ENCODE measurements around the gene BCR.

DNA sequence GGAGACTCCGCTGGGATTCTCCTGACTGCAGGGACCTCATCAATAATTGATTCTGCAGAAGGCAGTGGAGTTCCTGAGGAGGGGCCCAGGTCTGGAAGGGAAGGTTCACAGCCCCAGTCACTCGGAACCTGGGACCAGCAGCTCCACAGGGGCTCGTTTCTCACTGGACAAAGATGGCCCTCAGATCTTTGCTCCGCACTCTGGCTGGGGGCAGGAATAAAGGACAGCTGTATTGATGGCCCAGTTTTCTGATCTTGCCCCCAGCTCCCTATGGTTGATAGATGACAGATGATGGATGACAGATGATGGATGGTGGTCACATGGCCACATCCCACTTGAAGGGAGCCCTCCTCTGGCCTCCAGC is 11.3 kb upstream of the BCR start:
- TF ChIP-seq, protein P1, sequence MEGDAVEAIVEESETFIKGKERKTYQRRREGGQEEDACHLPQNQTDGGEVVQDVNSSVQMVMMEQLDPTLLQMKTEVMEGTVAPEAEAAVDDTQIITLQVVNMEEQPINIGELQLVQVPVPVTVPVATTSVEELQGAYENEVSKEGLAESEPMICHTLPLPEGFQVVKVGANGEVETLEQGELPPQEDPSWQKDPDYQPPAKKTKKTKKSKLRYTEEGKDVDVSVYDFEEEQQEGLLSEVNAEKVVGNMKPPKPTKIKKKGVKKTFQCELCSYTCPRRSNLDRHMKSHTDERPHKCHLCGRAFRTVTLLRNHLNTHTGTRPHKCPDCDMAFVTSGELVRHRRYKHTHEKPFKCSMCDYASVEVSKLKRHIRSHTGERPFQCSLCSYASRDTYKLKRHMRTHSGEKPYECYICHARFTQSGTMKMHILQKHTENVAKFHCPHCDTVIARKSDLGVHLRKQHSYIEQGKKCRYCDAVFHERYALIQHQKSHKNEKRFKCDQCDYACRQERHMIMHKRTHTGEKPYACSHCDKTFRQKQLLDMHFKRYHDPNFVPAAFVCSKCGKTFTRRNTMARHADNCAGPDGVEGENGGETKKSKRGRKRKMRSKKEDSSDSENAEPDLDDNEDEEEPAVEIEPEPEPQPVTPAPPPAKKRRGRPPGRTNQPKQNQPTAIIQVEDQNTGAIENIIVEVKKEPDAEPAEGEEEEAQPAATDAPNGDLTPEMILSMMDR (conservative IDR thresholded peaks at IDR 0.05; ENCODE audit: low read length) = no peak
- no peak for TF ChIP-seq EZH2phosphoT487 (IDR thresholded peaks at IDR 0.05; ENCODE audit: borderline replicate concordance, low read depth, low read length)
